GM12891 (cell line): Measurements from ENCODE around the gene KRT81.

ENCODE experiments used
- POLR2A ChIP-seq: IDR thresholded peaks from 2 replicates; pipeline ENCODE4 v1.6.1; 2011; ENCODE audit warnings: low read depth, low read length, control low read depth
- POLR2AphosphoS5 ChIP-seq: IDR thresholded peaks from 2 replicates; pipeline ENCODE4 v1.6.1; 2011; ENCODE audit warnings: low read depth, low read length, control low read depth
- POU2F2 ChIP-seq: IDR thresholded peaks from 2 replicates; pipeline ENCODE4 v1.6.1; 2011; ENCODE audit warnings: low read depth, mild to moderate bottlenecking, control low read depth, low read length, moderate library complexity
- TAF1 ChIP-seq: IDR thresholded peaks from 2 replicates; pipeline ENCODE4 v1.6.1; 2011; ENCODE audit warnings: low read depth, low read length, control low read depth

DNA sequence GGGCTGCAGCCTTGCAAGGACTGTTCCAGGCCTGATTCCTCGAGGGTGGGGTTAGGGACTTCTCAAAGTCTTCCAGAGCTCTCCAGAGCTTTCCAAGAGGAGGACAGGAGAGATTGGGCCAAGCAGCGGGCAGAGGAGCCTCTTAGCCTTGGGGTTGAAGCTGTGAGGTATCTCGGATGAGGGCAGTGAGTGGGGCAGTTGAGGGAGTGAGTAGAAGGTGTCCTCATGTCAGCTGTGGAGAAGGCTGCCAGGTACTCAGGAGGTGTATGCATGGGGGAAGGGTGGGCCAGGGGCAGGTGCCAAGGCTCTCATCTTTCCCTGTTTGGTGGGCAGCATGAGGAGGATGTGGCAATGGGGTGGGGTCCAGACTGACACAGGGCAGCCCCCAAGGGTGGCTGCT, 22.1 kb upstream of the KRT81 start:
- TF ChIP-seq POLR2A (no peak), POLR2AphosphoS5 (no peak), POU2F2 (no peak), TAF1 (no peak)
